PC-3 (cell line): ENCODE measurements around the gene ELAC2.

Experiments used
- CTCF ChIP-seq: fragments of 300-600 bp; sonication (generic); conservative IDR thresholded peaks from 2 replicates; pipeline ENCODE4 v1.5.1; 2017; ENCODE audit warnings: antibody characterized with exemption, low read depth, mild to moderate bottlenecking, low read length
- EZH2 ChIP-seq: fragments of 300-600 bp; sonication (generic); IDR thresholded peaks from one replicate; pipeline ENCODE4 v1.6.1; 2017; ENCODE audit warnings: antibody characterized with exemption, mild to moderate bottlenecking, low read length; ENCODE audit not compliant: unreplicated experiment

GRCh38 chr17:13047011-13047606 is 29.3 kb upstream of the ELAC2 start:
- no peak for TF ChIP-seq EZH2
- no peak for TF ChIP-seq CTCF
